Subcutaneous adipose tissue (tissue), 4 donors: ENCODE data around the gene FAM43A. TPM values are rescaled to one million over a fixed set of nuclear protein-coding genes. Genes with fewer than 3 reads are reported as not detected.

Experiments
- CTCF ChIP-seq: fragments of 450-650 bp; IDR thresholded peaks from one replicate; pipeline ENCODE4 v1.5.1; 2016; ENCODE audit warnings: low read depth, mild to moderate bottlenecking, control low read depth, antibody characterized with exemption, moderate library complexity
- total RNA-seq, 4 donors: library from RNA; depleted of rRNA; stranded (reverse); fragments of >200 nt; gene quantifications; one replicate each; pipeline ENCODE4 v1.1.0, GENCODE V29; 2016

FAM43A gene
- 10 to 100 TPM in 2 of 4 donors, 1 to 10 TPM in 2; 4.4 to 24.5 (median 9.1) TPM for total RNA-seq

- TF ChIP-seq CTCF, result no peak
Measured at GRCh38 chr3:194685718-194686413, at the start of gene FAM43A. Gene FAM43A, plus strand, starts transcription at chr3:194685883. Its CDS starts 944 bp downstream, at chr3:194686827.

DNA sequence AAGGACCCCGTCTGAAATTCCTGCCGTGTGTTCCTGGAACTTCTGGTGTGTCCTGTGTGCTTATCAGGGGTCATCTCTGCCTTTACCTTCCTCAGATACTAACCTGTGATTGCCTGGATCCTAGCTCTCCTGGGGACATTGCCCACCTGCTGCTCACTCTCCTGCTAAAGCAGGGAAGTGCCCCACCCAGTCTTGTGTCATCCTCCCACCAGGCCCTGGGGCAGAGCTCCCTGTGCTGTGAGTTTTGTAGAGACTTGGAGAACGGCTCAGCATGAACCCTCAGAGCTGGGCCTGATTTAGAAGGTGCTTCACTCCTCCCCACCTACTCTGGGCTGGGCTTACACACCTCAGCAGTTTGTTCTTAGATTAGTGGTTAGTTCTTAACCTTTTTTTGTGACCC, 48.6 kb upstream of the FAM43A start:
- TF ChIP-seq CTCF, result no peak

GRCh38 chr3:194637541-194638400, 47.9 kb upstream of the FAM43A start:
- no peak for TF ChIP-seq CTCF

DNA sequence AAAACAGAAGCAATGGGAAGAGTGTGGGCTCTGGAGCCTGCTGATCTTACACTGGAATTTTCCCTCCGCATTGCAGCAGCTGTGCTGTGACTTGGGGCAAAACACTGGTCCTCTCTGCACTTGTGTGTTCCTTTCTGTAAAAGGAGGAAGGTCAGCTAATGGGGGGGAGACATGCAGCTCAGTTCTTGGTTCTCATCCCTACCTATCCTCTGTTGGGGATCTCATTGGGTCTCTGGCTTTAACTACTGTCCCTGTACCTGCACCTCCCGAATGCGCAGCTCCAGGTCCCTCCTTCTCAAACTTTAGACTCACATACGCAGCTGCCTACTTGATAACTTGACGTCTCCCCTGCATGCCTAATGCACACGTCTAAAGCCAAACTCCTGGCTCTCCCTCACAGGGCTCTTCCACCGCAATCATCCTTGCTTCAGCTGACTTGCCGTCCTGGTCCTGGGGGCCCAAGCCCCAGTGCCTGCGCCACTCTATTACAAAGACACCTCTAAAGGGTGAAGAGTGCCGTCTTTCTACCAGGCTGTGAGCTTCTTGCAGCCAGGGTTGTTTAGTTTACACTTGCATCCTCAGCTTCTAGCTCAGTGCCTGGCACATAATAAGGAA, 46.6 kb upstream of the FAM43A start:
- no peak for TF ChIP-seq CTCF

DNA sequence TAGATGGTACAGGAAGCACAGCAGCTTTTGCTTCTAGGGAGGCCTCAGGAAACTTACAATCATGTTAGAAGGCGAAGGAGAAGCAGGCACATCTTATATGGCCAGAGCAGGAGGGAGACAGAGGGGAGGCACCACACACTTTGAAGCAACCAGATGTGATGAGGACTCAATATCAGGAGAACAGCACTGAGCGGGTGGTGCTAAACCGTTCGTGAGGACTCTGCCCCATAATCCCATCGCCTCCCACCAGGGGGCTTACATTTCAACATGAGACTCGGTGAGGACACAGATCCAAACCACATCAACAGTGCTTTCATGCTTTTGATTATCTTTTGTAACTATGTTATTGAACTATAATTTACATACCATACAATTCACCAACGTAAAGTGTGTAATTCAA, 44.9 kb upstream of the FAM43A start:
- no peak for TF ChIP-seq CTCF

DNA sequence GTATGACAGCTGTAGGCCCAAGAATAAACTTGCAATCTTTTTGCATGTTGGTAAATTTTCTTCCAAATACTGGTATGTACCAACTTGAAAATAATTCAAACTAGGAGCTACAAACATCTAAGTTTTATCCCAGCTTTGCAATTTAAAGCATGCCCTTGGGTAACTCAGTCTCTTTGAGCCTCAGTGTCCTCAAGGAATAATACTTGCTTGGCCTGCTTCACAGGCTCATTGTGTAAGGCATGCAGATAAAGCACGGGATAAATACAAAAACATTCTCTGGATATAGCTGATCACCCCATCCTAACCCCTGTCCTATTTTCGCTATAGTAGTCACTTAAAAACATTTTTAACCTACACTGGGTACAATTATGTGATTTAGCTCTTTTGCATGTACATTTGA, 42.9 kb upstream of the FAM43A start:
- no peak for TF ChIP-seq CTCF

- no peak for TF ChIP-seq CTCF
Measured at GRCh38 chr3:194647747-194648146, 37.9 kb upstream of the FAM43A start.
